ENCODE data around the gene RABEP2.

GRCh38 chr16:28974007-28974436, 49.0 kb upstream of the RABEP2 start:
- TF ChIP-seq CTCF (conservative IDR thresholded peaks at IDR 0.05; ENCODE audit: low read length) (peak; percentile 79), EZH2phosphoT487 (IDR thresholded peaks at IDR 0.05; ENCODE audit: borderline replicate concordance) (no peak)
